Parathyroid adenoma (tissue), 2 donors: ENCODE measurements around the gene MZT2B.
A peak's percentile ranks its signal among the peaks of the same experiment; 100 is the strongest.
"Not testable (repeated sequence)": the region's sequence is repeated elsewhere in the genome, so short reads cannot be mapped to it uniquely, and the experiment has no call there.

Source experiments
- H2AFZ ChIP-seq: fragments of 300-600 bp; sonication (generic); one replicate; pipeline ENCODE4 v1.7.0; 2017; ENCODE audit warnings: antibody characterized with exemption, mild to moderate bottlenecking
- H3K27ac ChIP-seq: fragments of 300-600 bp; sonication (generic); one replicate; pipeline ENCODE4 v1.7.0; 2017
- H3K27me3 ChIP-seq: fragments of 300-600 bp; sonication (generic); one replicate; pipeline ENCODE4 v1.7.0; 2017; ENCODE audit warnings: low read length; ENCODE audit not compliant: control insufficient read depth, insufficient read depth
- H3K36me3 ChIP-seq: fragments of 300-600 bp; sonication (generic); one replicate; pipeline ENCODE4 v1.7.0; 2017; ENCODE audit warnings: low read length; ENCODE audit not compliant: control insufficient read depth, insufficient read depth
- H3K4me1 ChIP-seq: fragments of 300-600 bp; sonication (generic); one replicate; pipeline ENCODE4 v1.7.0; 2017; ENCODE audit warnings: control low read depth
- H3K4me2 ChIP-seq: fragments of 300-600 bp; sonication (generic); one replicate; pipeline ENCODE4 v1.7.0; 2017; ENCODE audit warnings: low read length
- H3K4me3 ChIP-seq: fragments of 300-600 bp; sonication (generic); one replicate; pipeline ENCODE4 v1.7.0; 2017; ENCODE audit warnings: low read depth, low read length
- H3K79me2 ChIP-seq: fragments of 300-600 bp; sonication (generic); one replicate; pipeline ENCODE4 v1.7.0; 2017; ENCODE audit warnings: control low read depth
- H3K9ac ChIP-seq: fragments of 300-600 bp; sonication (generic); one replicate; pipeline ENCODE4 v1.7.0; 2017; ENCODE audit warnings: mild to moderate bottlenecking
- H3K9me3 ChIP-seq: fragments of 300-600 bp; sonication (generic); one replicate; pipeline ENCODE4 v1.7.0; 2017; ENCODE audit warnings: low read length; ENCODE audit not compliant: control insufficient read depth
- CTCF ChIP-seq: fragments of 300-600 bp; sonication (generic); IDR thresholded peaks from one replicate; pipeline ENCODE4 v1.7.0; 2017; ENCODE audit warnings: antibody characterized with exemption, mild to moderate bottlenecking
- donor health status: primary hyperparathyroidism.

The MZT2B gene

DNA sequence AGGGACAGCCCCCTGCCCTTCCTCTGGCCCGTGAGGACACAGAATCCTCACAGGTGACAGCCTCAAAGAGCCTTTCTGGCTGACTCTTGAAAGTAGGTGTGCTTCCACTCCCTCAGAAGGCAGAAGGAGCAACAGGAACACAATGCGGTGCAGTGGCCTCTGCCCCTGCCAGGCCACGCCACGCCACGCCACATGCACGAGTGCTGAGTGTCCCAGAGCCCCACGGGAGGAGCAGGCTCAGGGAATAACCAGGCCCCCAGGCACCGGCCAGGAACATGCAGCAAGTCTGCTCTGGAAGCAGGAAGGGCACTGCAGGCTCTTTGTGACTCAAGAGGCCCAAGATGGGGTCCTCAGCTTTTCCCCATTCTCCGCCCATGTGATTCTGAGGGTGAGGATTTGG, 19.1 kb upstream of the MZT2B start:
- no peak overlapping the region for H3K9ac ChIP-seq
- H3K27ac ChIP-seq, result no peak overlapping the region
- no peaks in the 10 kb centered on the region for H3K27me3 ChIP-seq
- H3K9me3 ChIP-seq, result no peaks in the 10 kb centered on the region
- no peak overlapping the region for H3K4me2 ChIP-seq
- no peak for TF ChIP-seq CTCF
- no peaks in the 10 kb centered on the region for H3K4me1 ChIP-seq
- H2AFZ ChIP-seq, result no peak overlapping the region
- no peaks in the 10 kb centered on the region for H3K79me2 ChIP-seq
- H3K4me3 ChIP-seq, result no peak overlapping the region
- no peaks in the 10 kb centered on the region for H3K36me3 ChIP-seq

DNA sequence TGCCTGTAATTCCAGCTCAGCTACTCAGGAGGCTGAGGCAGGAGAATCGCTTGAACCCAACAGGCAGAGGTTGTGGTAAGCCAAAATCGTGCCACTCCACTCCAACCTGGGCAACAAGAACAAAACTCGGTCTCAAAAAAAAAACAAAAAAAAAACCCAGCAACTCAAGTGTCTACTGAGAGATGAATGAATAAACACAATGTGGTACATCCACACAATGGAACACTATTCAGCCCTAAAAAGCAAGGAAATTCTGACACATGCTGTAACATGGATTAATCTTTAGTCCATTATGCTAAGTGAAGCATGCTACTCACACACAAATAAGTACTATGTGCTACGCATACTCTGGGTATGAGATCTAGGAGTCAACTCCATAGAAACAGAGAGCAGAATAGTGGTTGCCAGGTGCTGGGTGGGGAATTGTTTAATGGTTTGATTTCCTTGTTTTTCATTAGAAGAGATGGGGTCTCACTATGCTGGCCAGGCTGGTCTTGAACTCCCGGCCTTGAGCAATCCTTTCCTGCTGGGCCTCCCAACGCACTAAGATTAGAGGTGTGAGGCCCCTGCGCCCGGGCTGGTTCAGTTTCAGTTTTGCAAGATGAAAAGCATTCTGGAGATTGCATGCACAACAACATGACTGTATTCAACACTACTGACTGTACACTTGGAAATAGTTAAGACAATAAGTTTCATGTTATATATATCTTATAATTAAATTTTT, 16.6 kb upstream of the MZT2B start:
- no peaks in the 10 kb centered on the region for H3K36me3 ChIP-seq
- H3K4me3 ChIP-seq, result no peak overlapping the region
- H3K9ac ChIP-seq, result no peak overlapping the region
- no peak for TF ChIP-seq CTCF
- no peaks in the 10 kb centered on the region for H3K79me2 ChIP-seq
- no peak overlapping the region for H2AFZ ChIP-seq
- no peaks in the 10 kb centered on the region for H3K9me3 ChIP-seq
- no peak overlapping the region for H3K27ac ChIP-seq
- no peaks in the 10 kb centered on the region for H3K27me3 ChIP-seq
- H3K4me2 ChIP-seq, result no peak overlapping the region
- no peaks in the 10 kb centered on the region for H3K4me1 ChIP-seq

GRCh38 chr2:130166611-130167010, 15.5 kb upstream of the MZT2B start:
- not testable (repeated sequence) for H3K4me2 ChIP-seq, H2AFZ ChIP-seq, H3K79me2 ChIP-seq, H3K9ac ChIP-seq, H3K27ac ChIP-seq, H3K4me3 ChIP-seq, H3K27me3 ChIP-seq, H3K4me1 ChIP-seq, H3K36me3 ChIP-seq, H3K9me3 ChIP-seq

DNA sequence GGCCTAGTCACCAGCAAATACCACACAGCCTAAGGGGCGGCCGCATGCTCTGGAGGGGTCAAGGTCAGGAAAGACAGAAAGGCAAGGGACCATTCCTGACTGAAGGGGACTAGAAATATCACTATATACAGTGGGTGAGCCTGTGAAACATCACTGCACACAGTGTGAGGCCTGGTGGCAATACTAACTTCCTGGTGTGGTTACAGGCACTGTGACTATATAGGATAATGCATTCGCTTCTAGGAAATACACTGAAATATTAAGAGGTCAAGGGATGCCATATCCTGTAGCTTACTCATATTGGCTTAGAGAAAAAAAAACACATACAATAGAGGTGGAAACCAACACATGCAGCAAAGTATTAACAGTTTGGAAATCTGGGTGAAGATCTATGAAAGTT, 12.9 kb upstream of the MZT2B start:
- H3K9me3 ChIP-seq, H3K36me3 ChIP-seq, H2AFZ ChIP-seq, H3K4me2 ChIP-seq, H3K79me2 ChIP-seq, H3K27me3 ChIP-seq, H3K4me1 ChIP-seq, H3K4me3 ChIP-seq, H3K9ac ChIP-seq, H3K27ac ChIP-seq: not testable (repeated sequence)

- H3K27ac ChIP-seq, result no peak overlapping the region
- H3K4me2 ChIP-seq, result no peak overlapping the region
- H3K9ac ChIP-seq, result no peak overlapping the region
- H3K27me3 ChIP-seq, result no peaks in the 10 kb centered on the region
- no peak for TF ChIP-seq CTCF
- H3K9me3 ChIP-seq, result no peaks in the 10 kb centered on the region
- no peaks in the 10 kb centered on the region for H3K4me1 ChIP-seq
- no peak overlapping the region for H3K4me3 ChIP-seq
- H3K79me2 ChIP-seq, result peaks cover 8% of the 10 kb centered on the region
- H2AFZ ChIP-seq, result no peak overlapping the region
- H3K36me3 ChIP-seq, result no peaks in the 10 kb centered on the region
Measured at GRCh38 chr2:130169896-130170295, 12.2 kb upstream of the MZT2B start.

DNA sequence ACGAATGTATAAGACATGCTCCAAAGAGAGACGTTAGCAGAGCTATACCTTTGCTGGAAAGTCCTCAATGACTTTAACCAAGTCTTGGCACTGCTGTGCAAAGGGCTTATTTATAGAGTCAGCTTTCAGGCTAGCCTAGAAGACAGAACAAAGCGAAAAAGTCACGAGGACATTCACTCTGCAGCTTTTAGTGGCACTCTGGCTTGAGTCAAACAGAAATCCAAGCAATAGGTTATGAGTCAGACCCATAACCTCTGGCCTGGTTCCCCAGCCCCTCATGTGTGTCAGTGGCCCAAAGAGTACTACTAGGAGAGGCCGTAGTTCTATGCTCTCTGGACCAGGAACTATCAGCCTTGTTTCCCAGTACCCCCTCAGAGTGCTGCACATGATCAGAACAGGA, 7.2 kb upstream of the MZT2B start:
- not testable (repeated sequence) for H3K9me3 ChIP-seq, H3K4me3 ChIP-seq, H3K4me1 ChIP-seq, H3K27me3 ChIP-seq, H3K9ac ChIP-seq, H3K4me2 ChIP-seq, H3K27ac ChIP-seq, H3K36me3 ChIP-seq, H2AFZ ChIP-seq
- peaks cover 35% of the 10 kb centered on the region for H3K79me2 ChIP-seq

DNA sequence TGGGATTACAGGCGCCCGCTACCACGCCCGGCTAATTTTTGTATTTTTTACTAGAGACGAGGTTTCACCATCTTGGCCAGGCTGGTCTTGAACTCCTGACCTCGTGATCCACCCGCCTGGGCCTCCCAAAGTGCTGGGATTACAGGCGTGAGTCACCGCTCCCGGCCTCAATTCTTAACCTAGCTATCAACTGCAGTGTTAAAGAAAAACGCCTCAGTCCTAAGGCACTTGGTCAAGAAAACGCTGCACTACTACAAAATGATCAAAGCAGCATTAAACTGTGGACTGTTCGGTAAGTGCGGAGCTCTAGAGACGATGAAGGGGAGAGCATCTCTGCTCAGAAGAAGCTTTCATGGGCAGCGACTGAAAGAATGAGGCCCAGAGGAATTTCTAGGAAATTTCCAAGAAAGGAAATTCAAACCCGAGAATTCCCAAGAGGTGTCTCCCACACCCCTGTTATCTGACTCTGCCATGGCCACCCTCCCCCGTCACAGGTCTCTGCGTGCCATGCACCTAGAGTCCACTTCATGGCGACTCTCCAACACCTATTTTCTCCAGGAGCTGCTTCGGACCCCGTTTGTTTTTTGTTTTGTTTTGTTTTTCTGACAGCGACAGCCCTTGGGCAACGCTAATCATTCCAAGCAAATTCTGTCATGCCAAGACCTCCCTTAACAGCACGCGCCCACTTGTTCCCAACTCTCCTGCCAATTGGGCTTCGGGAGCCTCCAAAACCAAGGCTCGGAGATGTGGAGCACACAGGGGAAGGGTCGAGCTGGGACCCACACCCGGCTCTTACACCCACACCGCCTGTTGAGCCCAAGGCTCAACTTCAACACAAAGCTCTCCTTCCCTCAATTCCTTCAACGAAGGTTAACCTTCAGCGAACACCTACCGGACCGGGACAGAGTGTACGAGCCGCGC, 1.4 kb upstream of the MZT2B start:
- Histone ChIP-seq H3K9ac (peak overlapping the region; percentile 72), H2AFZ (peak overlapping the region; percentile 98), H3K4me2 (peak overlapping the region; percentile 57), H3K27ac (peak overlapping the region; percentile 92), H3K4me3 (peak overlapping the region; percentile 81), H3K4me1 (peaks cover 23% of the 10 kb centered on the region), H3K79me2 (peaks cover 45% of the 10 kb centered on the region)
- not testable (repeated sequence) for H3K36me3 ChIP-seq, H3K9me3 ChIP-seq, H3K27me3 ChIP-seq
